Uterus (tissue), 2 donors: Measurements from ENCODE around the gene MPDU1.

Experiments
- POLR2A ChIP-seq, 2 donors: fragments of 450-650 bp; IDR thresholded peaks; one replicate each; pipeline ENCODE4 v1.6.1; 2016; ENCODE audit warnings: antibody characterized with exemption in 2 of 2, mild to moderate bottlenecking in 1 of 2, moderate library complexity in 1 of 2
- TF ChIP-seq, protein P1 (sequence below), 4 experiments: fragments of 200-600 bp in 2 of 4; fragments of 450-650 bp in 2 of 4; sonication (generic) in 2 of 4; IDR thresholded peaks; one replicate each; pipeline ENCODE4 v1.5.1; 2016 to 2019; ENCODE audit warnings: antibody characterized with exemption in 4 of 4, mild to moderate bottlenecking in 2 of 4, moderate library complexity in 1 of 4

- no peak for TF ChIP-seq POLR2A (IDR thresholded peaks at IDR 0.05)
- TF ChIP-seq, protein P1, sequence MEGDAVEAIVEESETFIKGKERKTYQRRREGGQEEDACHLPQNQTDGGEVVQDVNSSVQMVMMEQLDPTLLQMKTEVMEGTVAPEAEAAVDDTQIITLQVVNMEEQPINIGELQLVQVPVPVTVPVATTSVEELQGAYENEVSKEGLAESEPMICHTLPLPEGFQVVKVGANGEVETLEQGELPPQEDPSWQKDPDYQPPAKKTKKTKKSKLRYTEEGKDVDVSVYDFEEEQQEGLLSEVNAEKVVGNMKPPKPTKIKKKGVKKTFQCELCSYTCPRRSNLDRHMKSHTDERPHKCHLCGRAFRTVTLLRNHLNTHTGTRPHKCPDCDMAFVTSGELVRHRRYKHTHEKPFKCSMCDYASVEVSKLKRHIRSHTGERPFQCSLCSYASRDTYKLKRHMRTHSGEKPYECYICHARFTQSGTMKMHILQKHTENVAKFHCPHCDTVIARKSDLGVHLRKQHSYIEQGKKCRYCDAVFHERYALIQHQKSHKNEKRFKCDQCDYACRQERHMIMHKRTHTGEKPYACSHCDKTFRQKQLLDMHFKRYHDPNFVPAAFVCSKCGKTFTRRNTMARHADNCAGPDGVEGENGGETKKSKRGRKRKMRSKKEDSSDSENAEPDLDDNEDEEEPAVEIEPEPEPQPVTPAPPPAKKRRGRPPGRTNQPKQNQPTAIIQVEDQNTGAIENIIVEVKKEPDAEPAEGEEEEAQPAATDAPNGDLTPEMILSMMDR (IDR thresholded peaks at IDR 0.05) = no peak
Measured at GRCh38 chr17:7593296-7593695, 9.6 kb downstream of the MPDU1 start.
